ENCODE data around the gene RIGI. TPM values are rescaled to one million over a fixed set of nuclear protein-coding genes. Genes with fewer than 3 reads are reported as not detected.

Gene RIGI
- total RNA-seq, 1 donor from 2014 or later, result 5.8 TPM

DNA sequence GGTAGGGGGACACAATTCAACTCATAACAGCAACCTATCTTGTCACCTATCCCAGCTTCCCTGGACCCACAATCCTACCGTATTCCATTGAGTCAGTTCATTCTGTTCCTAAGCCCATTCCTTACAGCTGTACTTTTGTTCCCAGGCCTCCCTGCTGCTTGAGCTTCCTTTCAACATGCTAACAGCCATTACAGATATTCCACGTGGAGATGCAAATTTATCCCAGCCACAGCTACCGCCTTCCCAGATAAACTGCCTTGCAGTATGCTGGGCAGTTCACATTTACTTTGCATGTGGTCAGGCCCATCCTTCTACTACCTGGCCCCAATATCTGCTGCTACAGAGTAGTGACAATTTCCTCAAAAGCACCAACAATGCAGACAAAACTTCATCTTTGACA is 23.0 kb downstream of the RIGI start:
- Mint-ChIP-seq H3K9me3 (peaks cover 9% of the 10 kb centered on the region), H3K27ac (no peak overlapping the region), H3K27me3 (no peaks in the 10 kb centered on the region), H3K4me3 (no peak overlapping the region), H3K4me1 (ENCODE audit: unreplicated experiment) (no peaks in the 10 kb centered on the region), H3K36me3 (peaks cover 10% of the 10 kb centered on the region)
- no peak for DNase-seq (ENCODE audit: extremely low spot score, unreplicated experiment)
- TF ChIP-seq, protein P1, sequence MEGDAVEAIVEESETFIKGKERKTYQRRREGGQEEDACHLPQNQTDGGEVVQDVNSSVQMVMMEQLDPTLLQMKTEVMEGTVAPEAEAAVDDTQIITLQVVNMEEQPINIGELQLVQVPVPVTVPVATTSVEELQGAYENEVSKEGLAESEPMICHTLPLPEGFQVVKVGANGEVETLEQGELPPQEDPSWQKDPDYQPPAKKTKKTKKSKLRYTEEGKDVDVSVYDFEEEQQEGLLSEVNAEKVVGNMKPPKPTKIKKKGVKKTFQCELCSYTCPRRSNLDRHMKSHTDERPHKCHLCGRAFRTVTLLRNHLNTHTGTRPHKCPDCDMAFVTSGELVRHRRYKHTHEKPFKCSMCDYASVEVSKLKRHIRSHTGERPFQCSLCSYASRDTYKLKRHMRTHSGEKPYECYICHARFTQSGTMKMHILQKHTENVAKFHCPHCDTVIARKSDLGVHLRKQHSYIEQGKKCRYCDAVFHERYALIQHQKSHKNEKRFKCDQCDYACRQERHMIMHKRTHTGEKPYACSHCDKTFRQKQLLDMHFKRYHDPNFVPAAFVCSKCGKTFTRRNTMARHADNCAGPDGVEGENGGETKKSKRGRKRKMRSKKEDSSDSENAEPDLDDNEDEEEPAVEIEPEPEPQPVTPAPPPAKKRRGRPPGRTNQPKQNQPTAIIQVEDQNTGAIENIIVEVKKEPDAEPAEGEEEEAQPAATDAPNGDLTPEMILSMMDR (conservative IDR thresholded peaks at IDR 0.05), result no peak

DNA sequence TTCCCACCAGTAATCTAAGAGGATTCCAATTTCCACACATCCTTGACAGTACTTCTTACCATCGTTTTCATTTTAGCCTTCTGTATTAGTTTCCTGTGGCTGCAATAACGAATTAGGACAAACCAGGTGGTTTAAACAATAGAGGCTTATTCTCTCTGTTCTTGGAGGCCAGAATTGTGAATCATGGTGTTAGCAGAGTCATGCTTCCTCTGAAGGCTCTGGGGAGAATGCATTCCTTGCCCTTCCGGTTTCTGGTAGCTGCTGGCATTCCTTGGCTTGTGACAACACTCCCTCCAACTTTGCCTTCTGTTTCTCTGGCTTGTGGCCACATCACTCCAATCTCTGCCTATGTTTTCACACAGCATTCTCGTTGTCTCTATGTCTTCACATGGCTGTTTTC is 23.5 kb downstream of the RIGI start:
- Mint-ChIP-seq H3K4me1 (ENCODE audit: unreplicated experiment) (no peaks in the 10 kb centered on the region), H3K4me3 (no peak overlapping the region), H3K27ac (no peak overlapping the region), H3K36me3 (peaks cover 10% of the 10 kb centered on the region), H3K9me3 (peaks cover 9% of the 10 kb centered on the region), H3K27me3 (no peaks in the 10 kb centered on the region)
- TF ChIP-seq, protein P1 (conservative IDR thresholded peaks at IDR 0.05), result no peak
- DNase-seq (ENCODE audit: extremely low spot score, unreplicated experiment), result no peak

DNA sequence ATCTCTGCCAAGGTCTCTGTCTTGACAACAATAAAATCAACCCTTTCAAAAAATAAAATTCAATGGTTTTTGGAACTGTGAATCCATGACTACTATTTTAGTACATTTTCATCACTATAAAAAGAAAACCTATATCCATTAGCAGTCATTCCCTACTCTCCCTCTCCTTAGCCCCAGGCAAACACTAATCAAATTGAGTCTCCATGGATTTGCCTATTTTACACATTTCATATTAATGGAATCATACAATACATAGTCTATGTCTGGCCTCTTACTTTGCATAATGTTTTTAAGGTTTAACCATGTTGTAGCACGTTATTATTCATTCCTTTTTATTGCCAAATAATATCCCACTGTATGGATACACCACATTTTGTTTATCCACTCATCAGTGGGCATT is 24.1 kb downstream of the RIGI start:
- no peaks in the 10 kb centered on the region for H3K4me1 Mint-ChIP-seq (ENCODE audit: unreplicated experiment)
- H3K4me3 Mint-ChIP-seq, result no peak overlapping the region
- H3K27ac Mint-ChIP-seq, result no peak overlapping the region
- H3K27me3 Mint-ChIP-seq, result no peaks in the 10 kb centered on the region
- TF ChIP-seq, protein P1 (conservative IDR thresholded peaks at IDR 0.05), result no peak
- peaks cover 9% of the 10 kb centered on the region for H3K9me3 Mint-ChIP-seq
- no peak for DNase-seq (ENCODE audit: extremely low spot score, unreplicated experiment)
- H3K36me3 Mint-ChIP-seq, result peaks cover 10% of the 10 kb centered on the region

- Mint-ChIP-seq H3K4me1 (ENCODE audit: unreplicated experiment) (no peaks in the 10 kb centered on the region), H3K27ac (peak overlapping the region; percentile 40)
- no peak for DNase-seq (ENCODE audit: extremely low spot score, unreplicated experiment)
Measured at GRCh38 chr9:32500768-32501167, 25.2 kb downstream of the RIGI start.

DNA sequence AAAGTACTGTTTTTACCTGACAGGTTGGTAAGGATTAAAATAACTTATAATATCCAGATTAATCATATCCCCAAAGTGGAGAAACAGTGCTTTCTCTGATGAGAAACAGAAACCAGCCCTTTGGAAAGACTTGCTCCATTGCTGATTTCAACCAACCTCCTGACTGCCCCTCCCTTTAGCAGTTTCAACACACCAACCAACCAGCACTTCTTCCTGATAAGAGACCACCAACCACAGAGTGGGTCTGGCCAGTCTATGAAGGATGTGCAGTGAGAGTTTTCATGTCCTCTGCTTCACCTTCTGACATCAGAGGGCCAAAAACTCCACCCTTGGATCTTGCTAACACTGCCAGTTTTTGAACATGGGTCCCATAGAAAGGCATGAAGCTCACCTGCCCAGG is 28.1 kb downstream of the RIGI start:
- peaks cover 14% of the 10 kb centered on the region for H3K36me3 Mint-ChIP-seq
- H3K27me3 Mint-ChIP-seq, result no peaks in the 10 kb centered on the region
- TF ChIP-seq, protein P1 (conservative IDR thresholded peaks at IDR 0.05), result no peak
- H3K4me1 Mint-ChIP-seq (ENCODE audit: unreplicated experiment), result no peaks in the 10 kb centered on the region
- DNase-seq (ENCODE audit: extremely low spot score, unreplicated experiment), result no peak
- H3K9me3 Mint-ChIP-seq, result peaks cover 6% of the 10 kb centered on the region
- no peak overlapping the region for H3K4me3 Mint-ChIP-seq
- no peak overlapping the region for H3K27ac Mint-ChIP-seq

More at GRCh38 chr9:32500768-32501167, 25.2 kb downstream of the RIGI start:
- TF ChIP-seq, protein P1 (conservative IDR thresholded peaks at IDR 0.05), result no peak
- Mint-ChIP-seq H3K36me3 (peaks cover 14% of the 10 kb centered on the region), H3K9me3 (peaks cover 9% of the 10 kb centered on the region), H3K4me3 (no peak overlapping the region), H3K27me3 (no peaks in the 10 kb centered on the region)

GRCh38 chr9:32490601-32491000 is 35.4 kb downstream of the RIGI start:
- Mint-ChIP-seq H3K36me3 (peaks cover 12% of the 10 kb centered on the region), H3K4me1 (ENCODE audit: unreplicated experiment) (no peaks in the 10 kb centered on the region), H3K9me3 (no peaks in the 10 kb centered on the region), H3K4me3 (no peak overlapping the region), H3K27me3 (no peaks in the 10 kb centered on the region), H3K27ac (no peak overlapping the region)
- no peak for DNase-seq (ENCODE audit: extremely low spot score, unreplicated experiment)
- TF ChIP-seq, protein P1 (conservative IDR thresholded peaks at IDR 0.05), result no peak
